GM10847 (cell line): ENCODE data around the gene SEH1L.
A peak's percentile ranks its signal among the peaks of the same experiment; 100 is the strongest.

Experiments
- POLR2A ChIP-seq: IDR thresholded peaks from 2 replicates; pipeline ENCODE4 v1.6.1; 2011; ENCODE audit not compliant: insufficient read length; ENCODE audit errors: extremely low read depth

SEH1L gene

GRCh38 chr18:12973562-12974213 is 25.9 kb downstream of the SEH1L start:
- no peak for TF ChIP-seq POLR2A

- no peak for TF ChIP-seq POLR2A
Measured at GRCh38 chr18:12975488-12975887, 27.7 kb downstream of the SEH1L start.

GRCh38 chr18:12976305-12976704 is 28.5 kb downstream of the SEH1L start:
- no peak for TF ChIP-seq POLR2A

DNA sequence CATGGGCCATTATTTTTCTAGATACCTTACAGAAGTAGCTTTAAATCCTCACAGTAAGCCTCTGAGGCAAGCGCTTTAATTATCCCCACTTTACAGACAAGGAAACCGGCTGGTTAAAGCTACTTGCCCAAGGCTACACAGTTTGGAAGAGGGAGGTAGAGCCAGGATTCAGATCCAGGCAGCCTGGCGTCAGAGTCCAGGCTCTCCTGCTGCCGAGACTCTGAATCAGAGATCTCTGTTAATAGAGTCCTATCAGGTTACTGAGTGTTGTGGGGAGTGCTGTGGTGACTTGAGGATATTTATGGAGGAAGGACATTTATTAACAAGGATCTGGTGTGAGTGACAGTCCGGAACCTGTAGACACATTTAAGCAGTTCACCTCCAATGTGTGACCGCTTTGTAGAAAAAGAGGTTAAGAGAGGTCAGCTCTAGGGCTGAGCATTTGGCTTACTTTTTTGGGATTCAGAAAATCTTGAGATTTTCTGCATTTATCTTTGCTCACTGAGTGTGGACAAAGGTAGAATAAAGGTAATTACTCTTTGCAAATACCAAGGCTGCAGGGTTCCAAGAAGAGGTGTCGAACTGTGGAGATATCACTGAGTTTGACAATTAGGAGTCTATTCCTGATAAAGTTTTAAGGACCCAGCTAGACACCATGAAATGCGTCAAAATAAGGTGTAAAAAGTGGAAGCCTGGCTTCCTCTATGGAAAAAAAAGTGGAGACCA is 41.7 kb downstream of the SEH1L start:
- no peak for TF ChIP-seq POLR2A

GRCh38 chr18:12990123-12990475 is 42.3 kb downstream of the SEH1L start:
- no peak for TF ChIP-seq POLR2A

DNA sequence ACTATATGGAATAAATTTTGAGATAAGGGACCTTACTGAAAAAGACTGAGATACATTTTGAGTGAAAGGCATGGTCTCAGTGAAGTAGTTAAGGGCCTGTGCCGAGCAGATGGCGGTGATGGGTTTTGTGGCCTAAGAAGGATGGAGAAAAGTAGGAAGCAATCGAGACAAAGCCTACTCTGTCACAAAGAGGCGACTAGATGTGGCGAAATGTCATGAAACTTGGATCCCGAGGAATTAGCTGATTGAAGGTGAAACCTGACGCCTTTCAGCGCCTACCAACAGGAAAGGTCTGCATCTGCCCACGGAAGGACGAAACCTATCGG is 42.8 kb downstream of the SEH1L start:
- TF ChIP-seq POLR2A: no peak

DNA sequence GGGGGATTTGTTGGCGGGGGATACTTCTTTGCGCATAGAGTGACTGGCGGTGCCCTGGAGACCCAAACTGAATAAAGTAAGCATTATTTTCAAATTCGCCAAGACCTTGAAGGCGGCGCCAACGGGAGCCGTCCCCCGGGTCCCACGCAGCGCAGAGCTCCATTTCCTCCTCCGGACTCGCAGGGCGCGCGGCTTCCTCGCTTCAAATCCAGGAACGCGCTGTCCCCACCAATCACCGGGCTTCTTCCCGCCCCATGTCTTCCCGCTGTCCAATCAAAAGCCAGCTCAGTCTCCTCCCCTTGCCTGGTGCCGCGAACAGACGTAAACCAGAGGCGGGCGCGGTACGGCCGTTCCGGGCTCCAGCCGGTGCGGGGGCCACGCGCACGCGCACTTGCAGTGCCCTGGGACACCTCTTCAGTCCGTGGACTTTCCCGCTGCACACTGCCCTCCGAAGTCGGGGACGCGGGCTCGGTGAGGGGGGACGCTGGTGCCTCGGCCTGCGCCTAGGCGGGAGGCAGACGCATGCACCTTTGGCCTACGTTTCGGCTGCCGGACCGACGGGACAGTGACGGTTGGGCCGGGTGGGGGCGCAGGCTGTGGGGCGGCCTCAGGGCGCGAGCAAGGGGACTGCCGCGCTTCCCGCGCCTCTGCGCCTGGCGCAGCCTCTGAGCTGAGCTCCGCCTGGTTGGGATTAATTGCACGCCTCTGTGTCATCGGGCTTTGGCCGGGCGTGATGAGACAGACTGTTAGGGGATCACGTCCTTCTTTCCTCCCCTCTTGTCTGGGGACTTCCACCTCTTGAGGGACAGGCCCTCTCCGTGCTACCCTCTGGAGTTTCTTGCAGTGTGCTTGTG is 43.4 kb downstream of the SEH1L start, which contains the start of gene CEP192:
CEP192 (plus strand) TSS at position 396 of the 854 bp plus-strand sequence. CDS start 8,063 bp downstream, outside the sequence.
- TF ChIP-seq POLR2A: peak; percentile 92

DNA sequence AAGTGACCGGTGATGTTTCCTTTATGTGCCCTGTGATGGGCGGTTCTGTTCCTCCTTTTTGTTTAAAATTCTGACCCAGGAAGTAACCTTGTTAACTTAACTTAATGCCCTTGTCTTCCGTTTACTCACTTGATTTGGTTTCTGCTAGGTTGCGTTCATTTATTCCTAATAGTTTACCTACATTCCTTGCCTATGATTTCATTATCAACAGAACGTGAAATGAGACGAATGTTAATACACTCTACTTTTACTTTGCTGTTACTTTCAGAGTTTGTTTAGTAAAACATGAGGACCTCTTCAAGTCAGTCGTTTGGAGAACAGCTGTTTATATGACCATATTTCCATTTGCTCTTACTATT is 44.0 kb downstream of the SEH1L start:
- no peak for TF ChIP-seq POLR2A

- no peak for TF ChIP-seq POLR2A
Measured at GRCh38 chr18:12993439-12993838, 45.6 kb downstream of the SEH1L start.

DNA sequence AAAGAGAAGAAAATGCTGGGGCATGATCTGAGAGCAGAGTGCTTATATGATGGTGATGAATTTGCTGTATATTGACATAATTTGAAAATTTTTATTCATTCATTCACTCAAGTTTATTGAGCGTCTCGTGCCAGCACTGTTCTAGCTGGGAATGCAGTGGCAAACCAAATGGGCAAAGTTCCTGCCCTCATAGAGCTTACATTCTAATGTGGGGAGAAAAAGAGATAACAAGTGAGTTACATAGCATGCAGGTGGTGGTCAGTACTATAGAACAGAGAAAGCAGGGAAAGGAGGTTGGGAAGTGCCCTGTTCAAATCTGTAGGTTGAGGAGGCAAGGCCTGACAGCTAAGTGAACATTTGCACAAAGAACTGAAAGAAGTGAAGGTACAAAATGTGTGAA is 47.6 kb downstream of the SEH1L start:
- TF ChIP-seq POLR2A: no peak

DNA sequence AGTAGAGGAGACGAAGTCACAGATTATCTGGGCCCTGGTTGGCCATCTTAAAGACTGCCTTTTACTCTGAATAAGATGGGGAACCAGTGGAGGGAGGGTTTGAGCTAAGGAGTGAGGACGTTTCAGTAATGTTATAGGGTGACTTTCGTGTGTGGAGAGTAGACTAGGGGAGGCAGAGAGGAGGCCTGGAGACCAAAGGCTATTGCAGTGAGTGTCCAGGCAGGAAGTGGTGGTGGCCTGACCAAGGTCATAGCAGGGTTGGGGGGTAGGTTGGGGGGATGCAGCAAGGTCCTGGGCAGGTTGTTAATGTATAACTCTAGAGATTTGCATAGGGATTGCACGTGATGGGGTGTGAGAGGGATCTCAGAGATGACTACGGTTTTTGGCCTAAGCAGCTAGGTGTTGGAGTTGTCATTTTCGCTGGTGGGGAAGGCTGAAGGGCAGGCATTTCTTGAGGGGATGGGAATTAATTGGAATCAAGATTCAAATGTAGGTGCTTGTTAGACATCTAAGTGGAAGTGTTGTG is 48.2 kb downstream of the SEH1L start:
- TF ChIP-seq POLR2A: no peak

GRCh38 chr18:12996661-12997292 is 49.0 kb downstream of the SEH1L start:
- no peak for TF ChIP-seq POLR2A

GRCh38 chr18:12998332-12999060 is 50.7 kb downstream of the SEH1L start:
- no peak for TF ChIP-seq POLR2A

DNA sequence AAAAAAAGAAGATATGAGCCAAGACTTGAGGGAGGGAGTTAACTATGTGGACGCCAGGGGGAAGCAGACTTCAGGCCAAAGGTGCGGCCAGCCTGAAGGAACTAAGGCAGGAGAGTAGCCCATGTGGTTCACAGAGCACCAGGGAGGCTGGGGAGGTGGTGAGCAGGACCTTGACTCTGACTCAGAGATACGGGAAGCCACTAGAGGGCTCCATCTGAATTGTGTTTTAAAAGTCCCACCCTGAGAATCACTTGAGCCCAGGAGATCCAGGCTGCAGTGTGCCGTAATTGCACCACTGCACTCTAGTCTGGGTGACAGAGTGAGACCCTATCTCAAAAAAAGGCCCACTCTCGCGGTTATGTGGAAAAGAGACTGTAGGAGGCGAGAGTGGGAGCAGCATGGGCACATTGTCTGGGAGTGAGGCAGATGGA is 55.7 kb downstream of the SEH1L start:
- TF ChIP-seq POLR2A: no peak

GRCh38 chr18:13004396-13004795 is 56.6 kb downstream of the SEH1L start:
- no peak for TF ChIP-seq POLR2A
